HG02571 (cell line): ENCODE results near the gene ALDOB.

ENCODE experiments used
- ATAC-seq: cut with Tn5 transposase; IDR thresholded peaks from one replicate; pipeline ENCODE4 v1.9.1; 2021; ENCODE audit warnings: mild to moderate bottlenecking, moderate library complexity; ENCODE audit not compliant: unreplicated experiment

ALDOB gene

DNA sequence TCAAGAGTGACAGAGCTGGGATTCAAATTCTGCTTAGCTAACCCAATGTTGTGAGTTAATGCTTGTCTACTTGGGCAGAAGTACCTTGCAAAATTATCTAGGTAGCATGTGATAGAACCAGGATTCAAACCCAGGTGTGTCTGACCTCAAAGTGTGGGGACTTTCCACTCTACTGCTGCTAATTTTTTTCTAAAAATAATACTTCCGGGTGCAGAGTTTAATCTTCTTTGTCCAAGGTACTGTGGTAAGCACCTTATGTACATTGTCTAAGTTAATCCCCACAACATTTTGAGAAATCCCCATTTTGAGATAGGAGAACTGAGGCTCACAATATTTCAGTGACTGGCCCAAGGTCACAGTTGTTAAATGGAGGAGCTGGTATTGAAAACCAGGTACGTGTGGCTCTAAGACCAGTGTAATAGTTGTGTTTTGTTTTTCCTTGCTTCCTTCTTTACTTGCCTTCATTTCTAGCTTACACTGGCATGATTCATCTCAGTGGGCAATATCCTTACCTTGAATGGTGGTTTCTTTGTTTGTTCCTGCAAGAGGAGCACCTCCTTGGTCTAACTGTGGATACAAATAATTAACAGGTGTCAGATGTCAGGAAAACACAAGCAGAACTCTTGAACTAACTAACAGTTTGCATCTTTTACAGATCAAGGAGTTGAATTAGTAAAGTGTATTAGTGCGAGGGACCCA lies 7.5 kb downstream of the ALDOB start:
- no peak for ATAC-seq

DNA sequence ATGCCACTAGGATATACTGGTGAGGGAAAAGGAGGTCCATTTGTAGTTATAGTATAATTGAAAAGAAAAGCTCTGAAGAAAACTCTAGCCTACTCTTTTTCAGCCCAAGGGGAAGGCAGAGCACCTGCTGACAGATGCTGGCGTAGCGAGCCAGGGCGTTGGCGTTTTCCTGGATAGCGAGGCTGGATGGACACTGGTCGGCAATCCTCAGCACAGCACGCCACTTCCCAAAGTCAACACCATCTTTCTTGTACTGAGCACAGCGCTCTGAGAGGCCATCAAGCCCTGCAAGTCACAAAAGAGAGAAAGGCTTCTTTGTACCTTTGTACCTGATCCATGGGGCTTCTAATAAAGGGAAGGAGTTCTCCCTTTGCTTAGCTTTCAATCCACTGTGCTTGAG lies 8.2 kb downstream of the ALDOB start:
- no peak for ATAC-seq

DNA sequence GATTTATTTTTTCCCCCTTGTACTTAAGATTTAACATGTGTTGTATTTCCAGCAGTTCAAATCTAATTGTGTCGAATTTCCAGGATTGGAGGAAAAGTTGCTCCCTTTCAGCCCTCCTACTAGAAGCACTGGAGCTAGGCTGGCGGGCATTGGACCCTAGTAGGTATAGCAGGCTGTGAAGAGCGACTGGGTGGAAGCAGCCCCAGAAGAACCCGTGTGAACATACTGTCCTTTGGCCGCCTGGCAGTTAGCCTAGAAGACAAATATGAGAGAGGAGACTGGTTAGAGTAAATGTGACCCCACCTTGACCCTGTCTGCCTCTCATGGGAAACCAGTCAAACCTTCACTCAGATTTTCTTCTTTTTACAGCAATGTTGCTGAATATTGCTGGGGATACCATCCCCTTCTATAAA lies 13.9 kb downstream of the ALDOB start:
- ATAC-seq: no peak

DNA sequence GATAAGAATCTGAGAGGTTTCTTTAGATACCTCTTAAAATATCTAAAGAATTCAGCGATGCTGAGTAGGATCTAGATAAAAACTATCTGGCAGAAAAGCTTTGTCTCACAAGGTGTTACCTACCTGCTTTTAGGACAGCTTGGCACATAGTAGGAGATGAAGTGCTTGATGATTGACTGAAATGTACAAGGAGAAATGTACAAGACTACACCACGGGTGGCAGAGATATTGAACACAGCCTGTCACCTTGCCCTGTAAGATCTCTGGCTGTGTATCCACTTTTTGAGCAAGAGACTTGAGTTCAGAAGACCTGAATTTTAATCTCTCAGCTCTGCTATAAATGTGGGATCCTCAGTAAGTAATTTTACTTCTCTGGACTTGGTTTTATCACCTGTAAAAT lies 15.7 kb downstream of the ALDOB start:
- ATAC-seq: no peak

DNA sequence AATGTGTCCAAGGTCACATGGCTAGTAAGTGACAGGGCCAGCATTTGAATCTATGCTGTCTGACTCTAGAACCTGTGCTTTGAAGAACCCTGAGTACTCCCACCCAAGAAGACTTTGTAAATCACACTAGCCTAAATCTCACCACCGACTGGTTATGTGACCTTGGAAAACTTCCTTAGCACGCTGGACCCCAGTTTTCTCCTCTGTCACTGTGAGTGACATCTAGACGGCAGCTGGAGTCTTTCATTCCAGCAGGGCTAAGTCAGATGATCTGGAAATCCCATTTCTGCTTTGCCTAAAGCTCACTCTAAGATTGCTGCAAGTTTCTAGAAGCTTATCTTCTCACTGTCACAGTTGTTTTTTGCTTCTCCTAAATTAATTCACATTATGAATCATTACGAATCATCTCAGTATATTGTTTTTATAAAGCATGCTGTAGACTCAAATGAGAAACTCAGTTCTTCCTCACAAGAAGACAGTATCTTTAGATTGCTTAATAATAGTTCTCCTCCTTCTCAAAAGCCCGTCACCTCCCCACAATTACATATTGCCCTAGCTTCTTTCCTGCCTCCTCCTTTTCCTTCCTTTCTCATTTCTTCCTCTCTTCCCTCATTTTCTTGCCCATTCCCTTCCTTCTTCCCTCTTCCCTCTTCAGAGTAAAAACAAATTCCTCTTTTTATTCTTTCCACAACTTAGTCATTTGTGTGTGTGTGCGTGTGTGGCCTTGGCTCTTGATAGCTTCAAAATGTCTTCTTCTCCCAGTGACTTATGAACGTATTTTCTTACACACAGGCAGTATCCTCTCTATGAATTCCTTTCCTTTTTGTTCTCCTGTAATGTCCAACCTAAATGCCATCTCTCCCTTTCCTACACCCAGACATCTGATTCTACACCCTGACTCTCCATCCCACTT lies 16.8 kb downstream of the ALDOB start:
- ATAC-seq: no peak

DNA sequence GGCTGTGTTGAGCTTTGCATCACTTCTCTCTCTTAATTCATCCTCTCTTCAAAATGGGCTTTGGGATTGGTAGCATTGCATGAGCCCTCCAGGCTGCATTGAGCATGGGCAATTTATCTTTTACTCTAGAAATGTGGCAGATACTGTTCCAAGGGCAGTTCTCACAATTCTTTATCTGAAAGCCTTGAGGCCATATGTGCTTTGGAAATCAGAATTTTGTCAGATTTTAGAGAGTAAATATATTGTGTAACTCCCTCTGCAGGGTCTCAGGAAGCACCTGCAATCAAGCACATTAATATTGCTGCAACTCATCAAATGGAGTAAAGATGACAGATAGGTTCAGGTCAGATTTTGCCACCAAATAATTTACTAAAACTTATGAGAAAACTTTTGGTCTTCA lies 17.6 kb downstream of the ALDOB start:
- no peak for ATAC-seq

DNA sequence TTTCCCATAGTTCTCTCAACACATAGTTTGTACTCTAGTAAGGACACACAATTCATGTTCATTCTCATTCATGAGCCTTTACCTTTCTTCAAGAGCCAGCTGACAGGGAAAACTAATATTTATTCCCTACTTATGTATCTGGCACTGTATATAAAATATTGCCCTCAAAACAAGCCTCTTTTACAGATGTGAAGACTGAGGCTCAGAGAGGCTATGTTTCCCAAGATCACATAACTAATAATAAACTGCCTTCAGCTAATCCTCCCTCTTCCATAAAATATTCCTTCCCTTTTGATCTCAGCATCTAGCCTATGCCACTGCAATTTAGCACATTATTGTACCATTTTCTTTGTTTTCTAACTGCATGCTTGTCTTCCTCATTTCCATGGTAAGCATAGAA lies 18.2 kb downstream of the ALDOB start:
- ATAC-seq: no peak

DNA sequence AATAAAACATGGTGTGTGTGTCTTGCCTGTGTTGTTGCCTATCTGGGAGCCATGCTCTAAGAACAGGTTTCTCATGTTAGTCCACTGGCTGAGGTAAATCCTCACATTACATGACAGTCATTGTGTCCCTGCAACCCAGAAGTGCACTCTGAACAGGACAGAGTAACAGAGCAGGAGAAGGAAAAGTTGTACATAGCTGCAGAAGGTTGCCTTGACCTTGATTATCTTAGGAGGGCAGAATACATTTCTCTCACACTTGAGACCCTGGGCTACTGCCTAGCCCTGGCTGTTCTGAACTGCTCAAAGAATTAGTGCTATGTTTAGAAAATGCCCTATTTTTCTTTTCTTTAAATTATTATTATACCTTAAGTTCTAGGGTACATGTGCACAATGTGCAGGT lies 20.0 kb downstream of the ALDOB start:
- ATAC-seq: no peak

DNA sequence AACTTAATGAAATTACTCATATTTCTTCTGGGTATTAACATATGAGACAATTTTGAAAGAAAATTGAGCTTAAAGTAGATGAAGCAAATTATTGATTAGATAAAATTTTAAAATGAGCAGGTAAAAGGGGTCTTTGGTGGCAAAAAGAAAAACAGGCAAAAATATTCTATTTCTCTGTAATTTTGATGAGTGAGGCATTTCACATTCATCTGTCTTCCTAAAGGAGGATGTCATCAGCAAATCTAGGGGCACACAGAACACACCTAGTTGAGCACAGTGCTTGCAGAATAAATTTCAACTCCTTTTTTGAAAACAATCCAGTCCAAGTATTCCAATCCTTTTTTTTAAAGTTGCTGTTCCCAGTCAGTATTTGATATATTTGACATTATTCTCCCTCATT lies 20.7 kb downstream of the ALDOB start:
- no peak for ATAC-seq

DNA sequence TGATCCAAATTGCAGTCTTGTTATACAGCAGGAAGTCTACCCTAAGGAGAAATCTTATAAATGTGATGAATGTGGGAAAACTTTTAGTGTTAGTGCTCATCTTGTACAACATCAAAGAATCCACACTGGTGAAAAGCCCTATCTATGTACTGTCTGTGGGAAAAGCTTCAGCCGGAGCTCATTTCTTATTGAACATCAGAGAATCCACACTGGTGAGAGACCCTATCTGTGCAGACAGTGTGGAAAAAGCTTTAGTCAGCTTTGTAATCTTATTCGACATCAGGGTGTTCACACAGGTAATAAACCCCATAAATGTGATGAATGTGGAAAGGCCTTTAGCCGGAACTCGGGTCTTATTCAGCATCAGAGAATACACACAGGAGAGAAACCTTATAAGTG lies 26.5 kb downstream of the ALDOB start:
- no peak for ATAC-seq

DNA sequence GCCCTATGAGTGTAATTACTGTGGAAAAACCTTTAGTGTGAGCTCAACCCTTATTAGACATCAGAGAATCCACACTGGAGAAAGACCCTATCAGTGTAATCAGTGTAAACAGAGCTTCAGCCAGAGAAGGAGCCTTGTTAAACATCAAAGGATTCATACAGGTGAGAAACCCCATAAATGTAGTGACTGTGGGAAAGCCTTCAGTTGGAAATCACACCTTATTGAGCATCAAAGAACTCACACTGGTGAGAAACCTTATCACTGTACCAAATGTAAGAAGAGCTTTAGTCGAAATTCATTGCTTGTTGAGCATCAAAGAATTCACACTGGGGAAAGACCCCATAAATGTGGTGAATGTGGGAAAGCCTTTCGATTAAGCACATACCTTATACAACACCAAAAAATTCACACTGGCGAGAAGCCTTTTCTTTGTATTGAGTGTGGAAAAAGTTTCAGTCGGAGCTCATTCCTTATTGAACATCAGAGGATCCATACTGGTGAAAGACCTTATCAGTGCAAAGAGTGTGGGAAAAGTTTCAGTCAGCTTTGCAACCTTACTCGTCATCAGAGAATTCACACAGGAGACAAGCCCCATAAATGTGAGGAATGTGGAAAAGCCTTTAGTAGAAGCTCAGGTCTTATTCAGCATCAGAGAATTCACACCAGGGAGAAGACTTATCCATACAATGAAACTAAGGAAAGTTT lies 27.0 kb downstream of the ALDOB start:
- ATAC-seq: no peak

DNA sequence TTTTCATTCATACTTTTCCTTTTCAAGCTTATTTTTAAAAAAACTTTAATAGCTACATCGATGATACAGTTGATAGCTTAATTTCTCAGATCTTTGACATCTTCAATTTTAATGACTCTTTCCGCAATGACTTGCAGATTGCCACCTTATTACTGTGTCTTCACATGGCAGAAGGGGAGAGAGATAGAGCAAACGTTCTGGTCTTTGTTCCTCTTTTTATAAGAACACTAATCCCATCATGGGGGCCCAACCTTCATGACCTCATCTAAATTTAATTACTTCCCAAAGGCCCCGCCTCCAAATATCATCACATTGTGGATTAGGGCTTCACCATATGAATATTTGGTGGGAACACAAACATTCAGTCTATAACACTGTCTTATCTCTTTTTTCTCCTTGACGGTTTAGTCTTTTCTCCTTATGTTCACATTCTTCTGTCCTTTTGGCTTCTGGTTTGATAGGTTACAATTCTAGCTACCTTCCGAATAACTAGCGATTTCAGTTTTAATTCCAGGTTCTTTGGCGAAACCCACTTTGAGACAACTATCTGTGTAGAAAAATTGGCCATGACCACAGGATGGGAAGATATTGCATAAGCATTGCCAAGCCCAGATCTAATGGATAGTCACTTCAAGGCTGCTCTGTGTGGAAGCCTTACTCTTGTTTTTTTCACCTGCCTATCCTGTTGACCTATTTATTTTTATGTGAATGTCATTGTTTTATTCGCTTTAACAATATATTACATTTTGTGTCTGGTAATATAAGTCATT lies 31.9 kb downstream of the ALDOB start:
- no peak for ATAC-seq

DNA sequence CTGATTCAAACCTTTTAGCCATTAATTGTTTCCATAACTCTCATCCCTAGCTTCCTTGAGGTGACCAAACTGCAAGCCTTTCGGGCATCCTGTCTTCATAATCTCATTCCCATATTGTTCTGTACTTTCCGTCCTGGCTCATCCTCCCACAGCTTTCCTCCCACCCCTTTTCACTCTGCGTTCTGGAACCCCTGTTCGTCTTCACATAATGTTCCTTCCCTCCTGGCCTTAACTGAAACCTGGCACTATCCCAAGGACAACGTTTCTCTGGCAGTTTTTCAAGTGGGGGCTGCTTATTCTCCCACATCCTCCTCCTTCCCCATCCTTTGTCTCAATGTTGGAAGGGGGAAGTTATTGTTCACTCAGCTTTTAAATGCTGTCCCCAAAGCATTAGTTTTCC lies 35.5 kb downstream of the ALDOB start:
- ATAC-seq: no peak

DNA sequence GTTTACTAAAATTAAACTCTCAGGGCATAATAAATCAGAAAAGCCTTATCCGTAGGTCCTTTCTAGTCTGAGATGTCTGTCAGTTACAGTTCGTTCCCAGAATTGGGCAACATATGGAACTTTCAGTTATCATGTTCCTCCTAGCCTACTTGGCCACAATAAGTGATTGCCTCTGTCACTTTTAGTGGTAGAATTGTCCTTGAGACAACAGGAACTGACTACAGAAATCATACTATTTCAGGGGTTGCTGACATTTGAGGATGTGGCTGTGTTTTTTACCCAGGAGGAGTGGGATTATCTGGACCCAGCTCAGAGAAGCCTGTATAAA lies 36.0 kb downstream of the ALDOB start:
- ATAC-seq: no peak

DNA sequence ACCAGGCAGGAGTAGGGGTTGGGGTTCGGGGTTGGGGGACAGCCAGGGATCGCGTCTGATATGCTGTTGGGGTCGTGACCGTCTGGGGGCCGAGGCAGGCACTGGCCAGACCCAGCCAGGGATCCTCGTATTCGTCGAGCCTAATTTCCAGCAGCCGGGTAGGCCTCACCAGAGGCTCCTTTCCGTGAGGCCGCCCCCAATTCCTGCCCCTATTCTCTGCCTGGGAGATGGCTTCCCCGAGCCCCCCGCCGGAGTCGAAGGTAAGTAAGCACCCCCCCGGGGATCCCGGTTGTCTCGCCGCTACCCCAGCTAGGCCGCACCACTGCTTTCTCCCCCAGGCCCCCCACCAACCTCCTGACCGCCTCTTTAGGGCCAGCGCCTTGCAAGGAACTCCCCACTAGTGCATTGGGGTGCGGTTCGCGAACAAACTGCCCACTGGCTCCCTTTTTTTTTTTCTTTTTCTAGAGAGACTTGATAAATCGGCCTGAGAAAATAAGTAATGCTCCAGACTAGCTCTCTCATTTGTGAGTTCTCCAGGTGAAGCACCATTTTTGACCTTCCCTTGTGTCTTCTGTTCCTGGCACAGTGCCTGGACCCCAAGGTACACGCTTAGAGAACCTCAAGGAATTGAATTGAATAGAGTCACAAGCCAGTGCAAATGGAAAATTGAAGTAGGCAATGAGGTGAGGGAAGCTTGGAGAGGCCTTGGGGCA lies 36.5 kb downstream of the ALDOB start:
- peak; percentile 8 for ATAC-seq

DNA sequence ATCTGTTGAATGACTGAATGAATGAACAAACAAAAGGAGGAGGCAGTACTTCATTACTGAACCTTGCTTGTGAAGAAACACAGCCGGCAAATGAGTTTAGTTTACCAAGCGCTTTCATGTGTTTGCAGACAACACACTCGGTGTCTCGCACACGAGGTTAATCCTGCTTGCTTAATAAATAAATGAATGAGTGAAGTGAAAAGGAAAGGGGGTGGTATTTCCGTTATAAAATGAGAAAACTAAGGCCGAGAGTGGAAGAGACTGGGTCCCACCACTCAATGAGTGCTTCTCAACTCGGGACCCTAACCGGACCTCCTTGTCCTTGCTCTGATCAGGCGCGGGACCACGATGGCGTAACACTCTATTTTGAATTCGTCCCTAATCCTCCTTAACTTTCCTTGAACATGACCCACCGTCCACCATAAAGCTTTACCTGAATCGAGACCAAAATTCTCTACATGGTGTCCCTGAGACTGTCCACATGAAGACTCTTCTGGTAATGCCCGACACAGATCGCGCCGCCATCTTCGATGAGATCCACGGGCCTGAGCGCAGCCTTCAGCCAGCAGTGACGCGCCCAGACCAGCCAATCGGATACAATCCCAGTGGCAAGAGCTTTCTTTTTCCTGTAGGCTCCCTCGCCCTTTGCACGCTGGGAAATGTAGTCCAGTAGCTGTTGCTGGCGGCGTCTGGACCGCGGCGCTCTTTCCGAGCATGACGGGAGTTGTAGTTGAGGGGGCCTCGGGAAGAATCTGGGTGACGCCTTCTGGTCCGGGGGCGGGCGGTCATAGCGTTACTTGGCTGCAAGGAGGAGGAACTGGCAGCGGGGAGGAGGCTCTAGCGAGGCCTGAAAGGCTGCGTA lies 37.3 kb downstream of the ALDOB start, which contains the start of the genes MRPL50 and ZNF189:
Gene MRPL50 (minus strand): TSS at position 551 of the 862 bp plus-strand sequence. CDS start 26 bp downstream, at position 525.
Gene ZNF189 (plus strand): TSS at position 784 of the 862 bp plus-strand sequence. CDS start 306 bp downstream, outside the sequence.
- peak; percentile 98 for ATAC-seq

DNA sequence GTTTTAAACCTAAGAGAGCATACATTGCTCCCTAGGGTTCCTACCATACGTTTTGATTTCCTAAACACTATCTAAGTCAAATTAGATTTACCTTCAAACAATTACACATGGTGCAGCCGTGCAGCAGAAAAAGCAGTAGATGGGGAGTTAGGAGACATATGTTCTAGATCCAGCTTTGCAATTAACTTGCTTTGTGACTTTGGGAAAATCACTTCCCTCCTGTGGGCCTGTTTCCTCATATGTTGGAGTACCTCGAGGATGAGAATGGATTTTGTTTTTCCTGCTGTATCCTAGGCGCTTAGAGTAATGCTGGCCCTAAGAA lies 37.9 kb downstream of the ALDOB start:
- no peak for ATAC-seq

DNA sequence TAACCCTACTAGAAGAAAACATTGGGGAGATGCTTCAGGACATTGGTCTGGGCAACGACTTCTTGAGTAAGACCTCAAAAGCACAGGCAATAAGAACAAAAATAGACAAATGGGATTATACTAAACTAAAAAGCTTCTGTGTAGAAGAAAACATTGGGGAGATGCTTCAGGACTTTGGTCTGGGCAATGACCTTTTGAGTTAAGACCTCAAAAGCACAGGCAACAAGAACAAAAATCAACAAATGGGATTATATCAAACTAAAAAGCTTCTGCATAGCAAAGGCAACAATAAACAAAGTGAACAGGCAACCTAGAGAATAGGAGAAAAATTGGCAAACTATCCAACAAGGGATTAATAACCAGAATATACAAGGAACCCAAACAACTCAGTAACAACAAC lies 40.9 kb downstream of the ALDOB start:
- ATAC-seq: no peak

DNA sequence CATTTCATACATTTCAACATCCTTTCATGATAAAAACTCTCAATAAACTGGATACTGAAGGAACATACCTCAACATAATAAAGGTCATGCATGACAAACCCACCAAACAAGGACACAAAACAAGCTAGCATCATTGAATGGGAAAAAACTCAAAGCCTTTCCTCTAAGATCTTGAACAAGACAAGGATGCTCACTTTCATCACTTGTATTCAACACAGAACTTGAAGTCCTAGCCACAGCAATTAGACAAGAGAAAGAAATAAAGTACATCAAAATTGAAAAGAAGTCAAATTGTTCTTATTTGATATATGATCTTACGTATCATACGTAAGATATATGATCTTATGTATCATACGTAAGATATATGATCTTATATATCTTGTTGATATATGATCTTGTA lies 42.4 kb downstream of the ALDOB start:
- ATAC-seq: no peak
